Neural cell (in vitro differentiated cells): ENCODE results near the gene ACVR1B.

Experiments used
- CTCF ChIP-seq: fragments of 450-650 bp; IDR thresholded peaks from 2 replicates; pipeline ENCODE4 v1.5.1; 2014; ENCODE audit warnings: antibody characterized with exemption, mild to moderate bottlenecking, moderate library complexity; ENCODE audit not compliant: poor library complexity, severe bottlenecking
- EP300 ChIP-seq: fragments of 450-650 bp; conservative IDR thresholded peaks from 2 replicates; pipeline ENCODE4 v1.6.1; 2014; ENCODE audit warnings: antibody characterized with exemption, mild to moderate bottlenecking, moderate library complexity; ENCODE audit not compliant: poor library complexity, severe bottlenecking
- POLR2AphosphoS5 ChIP-seq: IDR thresholded peaks from 2 replicates; pipeline ENCODE4 v1.6.1; 2012
- REST ChIP-seq: IDR thresholded peaks from 2 replicates; pipeline ENCODE4 v1.6.1; 2012; ENCODE audit warnings: borderline replicate concordance

- TF ChIP-seq CTCF (no peak), REST (no peak), EP300 (no peak), POLR2AphosphoS5 (no peak)
These were observed 74.8 kb downstream of the ACVR1B start for GRCh38 chr12:52026263-52026662.
